GM19468 (cell line): Measurements from ENCODE around the gene ZFYVE9.

Source experiments
- ATAC-seq: cut with Tn5 transposase; IDR thresholded peaks from one replicate; pipeline ENCODE4 v1.9.1; 2021; ENCODE audit warnings: mild to moderate bottlenecking, moderate library complexity, moderate number of reproducible peaks; ENCODE audit not compliant: unreplicated experiment; ENCODE audit errors: extremely low read depth

Gene ZFYVE9

DNA sequence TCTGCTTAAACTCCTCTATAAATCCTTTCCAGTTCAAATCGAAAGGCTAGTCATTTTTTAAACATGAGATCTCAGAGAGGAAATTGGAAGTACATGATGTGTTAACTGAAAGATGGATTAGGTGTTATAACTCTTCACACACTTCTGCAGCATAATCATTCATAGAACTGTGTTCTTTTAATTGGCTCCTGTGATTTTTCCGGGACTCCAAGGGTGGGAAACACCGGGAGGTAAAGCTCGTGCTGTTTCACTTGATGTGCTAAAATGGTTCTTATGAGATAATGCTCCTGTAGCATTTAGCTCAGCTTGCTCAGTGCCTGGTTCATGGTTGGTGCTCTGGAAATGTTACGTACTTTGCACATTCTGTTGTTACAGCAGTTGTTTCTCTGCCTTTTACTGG lies 183.9 kb downstream of the ZFYVE9 start:
- no peak for ATAC-seq

- ATAC-seq, result no peak
Measured at GRCh38 chr1:52328615-52329014, 186.7 kb downstream of the ZFYVE9 start.

DNA sequence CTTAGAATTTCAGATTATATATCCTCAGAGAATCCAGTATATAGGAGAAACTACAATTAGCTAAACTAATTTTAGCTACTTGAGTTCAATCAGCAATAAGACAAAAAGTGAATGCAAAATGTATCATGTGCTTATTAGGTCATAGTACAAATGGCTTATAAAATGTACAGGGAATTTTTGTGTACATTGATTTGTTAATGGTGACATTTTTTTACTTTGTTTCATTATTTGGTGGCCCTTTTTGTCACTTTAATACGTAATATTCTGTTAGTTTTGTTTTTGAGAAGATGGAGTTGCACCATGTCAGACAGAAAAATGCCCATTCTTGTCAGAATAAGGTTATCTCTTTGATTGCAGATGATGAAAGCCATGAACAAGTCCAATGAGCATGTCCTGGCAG lies 190.5 kb downstream of the ZFYVE9 start:
- no peak for ATAC-seq

DNA sequence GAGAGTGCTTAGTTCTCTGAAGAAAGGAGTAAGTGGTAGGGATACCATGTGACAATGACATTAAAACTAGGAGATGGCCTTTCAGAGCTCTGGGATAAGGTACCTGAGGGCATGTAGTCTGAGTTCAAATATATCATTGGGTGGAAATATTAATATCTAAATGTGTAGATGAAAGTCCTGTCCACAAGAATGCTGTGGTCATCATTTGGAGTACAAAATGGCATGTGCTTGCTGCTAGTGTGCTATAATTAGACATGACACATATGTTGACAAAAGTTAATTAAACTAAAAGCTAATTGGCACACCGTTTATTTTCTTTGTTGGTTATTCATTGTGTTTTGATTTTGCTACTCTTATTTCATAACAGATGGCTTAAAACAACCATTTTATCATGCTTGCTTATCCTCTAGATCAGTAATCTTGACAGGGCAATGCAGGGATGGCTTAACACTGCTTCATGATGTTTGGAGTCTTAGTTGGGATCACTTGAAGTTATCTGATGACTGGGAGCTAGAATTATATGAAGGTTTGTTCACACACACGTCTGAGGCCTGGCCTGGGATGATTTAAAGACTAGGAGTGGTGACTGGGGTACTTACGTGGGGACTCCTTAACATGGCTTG lies 193.1 kb downstream of the ZFYVE9 start:
- no peak for ATAC-seq

- no peak for ATAC-seq
Measured at GRCh38 chr1:52337439-52337838, 195.6 kb downstream of the ZFYVE9 start.

- ATAC-seq, result no peak
Measured at GRCh38 chr1:52341655-52342260, 199.9 kb downstream of the ZFYVE9 start.

DNA sequence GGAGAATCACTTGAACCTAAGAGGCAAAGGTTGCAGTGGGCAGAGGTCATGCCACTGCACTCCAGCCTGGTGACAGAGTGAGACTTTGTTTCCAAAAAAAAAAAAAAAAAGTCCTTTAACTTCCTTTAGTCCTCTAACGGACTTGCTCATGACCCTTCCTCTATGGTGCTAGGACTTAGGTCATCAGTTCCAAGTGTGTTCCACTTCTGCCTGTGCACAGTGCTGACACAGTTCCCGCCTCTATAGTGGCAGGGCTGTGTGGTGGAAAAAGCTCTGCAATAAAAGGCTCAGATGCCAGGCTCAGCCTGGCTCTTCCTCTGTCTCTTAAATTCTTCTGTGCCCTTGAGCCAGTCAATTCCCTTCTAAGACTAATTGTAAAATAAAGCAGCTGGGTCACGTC lies 202.1 kb downstream of the ZFYVE9 start:
- ATAC-seq, result no peak

GRCh38 chr1:52345252-52345651 lies 203.4 kb downstream of the ZFYVE9 start:
- ATAC-seq, result no peak

- ATAC-seq, result no peak
Measured at GRCh38 chr1:52346653-52347052, 204.8 kb downstream of the ZFYVE9 start.

- ATAC-seq, result no peak
Measured at GRCh38 chr1:52348704-52349300, 206.9 kb downstream of the ZFYVE9 start.

DNA sequence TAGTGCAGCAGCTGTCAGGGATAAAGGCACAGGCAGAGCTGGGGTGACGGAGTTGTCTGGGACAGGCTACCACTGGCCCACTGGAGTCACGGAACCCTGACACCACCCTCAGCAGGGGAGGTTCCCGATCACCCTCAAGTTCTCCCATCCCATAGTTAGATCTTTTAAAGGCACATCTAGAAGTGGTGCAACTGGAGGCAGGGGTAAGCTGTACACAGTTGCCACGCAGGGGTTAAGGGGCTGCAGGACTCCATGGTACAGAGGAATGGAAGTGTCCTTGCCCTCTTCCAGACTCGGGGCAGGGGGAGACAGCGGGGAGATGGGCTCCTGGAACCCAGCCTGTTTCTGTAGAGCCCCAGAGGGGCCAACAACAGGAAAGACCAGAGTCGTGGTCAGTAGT lies 210.8 kb downstream of the ZFYVE9 start:
- no peak for ATAC-seq

GRCh38 chr1:52355436-52355835 lies 213.5 kb downstream of the ZFYVE9 start:
- ATAC-seq, result no peak

- ATAC-seq, result no peak
Measured at GRCh38 chr1:52355847-52356505, 214.1 kb downstream of the ZFYVE9 start.

- no peak for ATAC-seq
Measured at GRCh38 chr1:52356818-52357355, 215.0 kb downstream of the ZFYVE9 start.

GRCh38 chr1:52357397-52357796 lies 215.5 kb downstream of the ZFYVE9 start:
- ATAC-seq, result no peak

DNA sequence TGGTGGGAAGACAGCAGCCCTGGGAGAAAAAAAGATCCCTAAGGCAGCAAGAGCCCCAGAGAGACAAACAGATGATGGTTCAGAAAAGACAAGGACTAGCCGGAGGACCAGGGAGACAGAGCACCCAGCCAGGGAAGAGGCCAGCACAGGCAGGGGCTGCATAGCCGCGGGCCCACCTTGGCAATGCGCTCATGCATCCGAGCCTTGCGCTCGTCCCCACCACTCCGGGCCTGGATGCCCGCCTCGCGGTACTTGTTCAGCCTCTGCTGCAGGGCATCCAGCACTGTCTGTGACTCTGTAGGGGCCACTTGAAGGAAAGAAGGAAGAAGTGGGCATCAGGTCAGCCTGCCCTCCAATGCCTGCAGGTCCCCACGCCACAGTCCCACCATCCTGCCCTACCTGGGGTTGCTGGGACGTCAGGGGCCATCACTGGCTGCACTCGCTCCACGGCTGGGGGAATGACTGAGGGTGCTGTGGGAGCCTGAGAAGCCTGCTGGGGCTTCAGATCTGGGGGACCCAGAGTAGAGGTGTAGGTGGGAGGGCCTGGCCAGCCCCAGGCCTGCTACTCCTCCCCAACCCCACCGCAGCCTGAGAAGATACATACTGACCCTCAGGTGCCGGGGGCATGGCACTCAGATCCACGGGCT lies 217.1 kb downstream of the ZFYVE9 start:
- no peak for ATAC-seq

DNA sequence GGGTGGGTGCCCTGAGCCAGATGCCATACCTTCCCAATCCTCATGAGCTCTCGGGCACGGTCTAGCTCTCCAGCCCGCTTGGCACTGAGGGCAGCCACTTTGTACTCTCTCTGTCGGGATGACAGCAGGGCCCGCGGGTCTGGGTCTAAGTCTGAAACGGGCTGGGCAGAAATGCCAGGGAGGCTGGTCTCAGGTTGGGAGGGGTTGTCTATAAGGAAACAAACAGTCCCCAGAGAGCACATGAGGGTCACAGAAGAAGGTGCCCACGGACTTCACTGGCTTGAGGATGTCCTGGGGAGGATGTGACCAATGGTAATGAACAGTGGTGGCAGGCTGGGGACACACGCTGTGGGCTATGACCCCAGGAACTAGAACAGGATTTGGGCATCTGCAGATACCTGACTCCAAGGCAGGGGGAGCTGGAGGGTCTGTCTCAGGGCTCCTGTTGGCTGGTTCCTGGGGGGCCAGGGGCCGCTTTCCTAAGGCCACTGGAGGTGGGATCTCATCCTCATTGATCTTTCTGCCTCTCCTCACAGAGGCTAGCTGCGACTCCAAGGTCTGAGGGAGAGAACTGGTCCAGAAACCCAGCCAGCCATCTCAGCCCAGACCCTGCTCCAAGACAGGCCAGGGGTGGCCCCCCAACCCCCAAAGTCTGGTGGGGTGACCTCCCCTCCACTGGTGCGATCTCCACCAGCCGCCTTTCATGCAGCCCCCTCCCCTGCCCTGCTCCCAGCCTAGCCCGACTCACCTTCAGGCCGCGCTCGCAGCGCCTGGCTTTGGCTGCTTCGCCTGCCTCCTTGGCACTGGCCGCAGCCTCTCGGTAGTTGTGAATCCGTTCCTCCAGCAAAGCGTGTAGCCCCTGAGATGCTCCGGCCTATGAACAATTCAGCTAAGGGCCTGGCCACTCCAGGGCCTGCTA lies 218.0 kb downstream of the ZFYVE9 start:
- ATAC-seq, result no peak

DNA sequence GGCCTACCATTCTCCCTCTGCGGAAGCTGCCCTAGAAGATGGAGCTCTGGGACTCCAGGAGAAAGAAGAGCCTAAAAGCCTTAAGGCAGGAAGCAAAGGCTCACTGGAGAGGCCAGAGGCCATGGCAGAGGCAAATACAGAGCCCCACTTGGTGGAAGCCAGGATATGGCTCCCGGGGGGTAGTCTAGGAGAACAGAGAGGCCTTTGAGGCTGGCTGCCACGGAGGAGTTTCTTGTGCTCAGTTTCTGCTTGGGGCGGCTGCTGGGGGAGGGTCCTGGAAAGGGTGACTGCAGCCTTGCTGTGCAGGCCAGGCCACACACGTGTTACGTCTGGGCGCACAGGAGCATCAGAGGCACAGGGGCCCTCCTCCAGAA lies 218.7 kb downstream of the ZFYVE9 start:
- no peak for ATAC-seq

- ATAC-seq, result no peak
Measured at GRCh38 chr1:52364235-52364839, 222.4 kb downstream of the ZFYVE9 start.
